ENCODE data around the gene RIN3. TPM values are rescaled to one million over a fixed set of nuclear protein-coding genes. Genes with fewer than 3 reads are reported as not detected.
A peak's percentile ranks its signal among the peaks of the same experiment; 100 is the strongest.

The RIN3 gene
- polyA plus RNA-seq, 3 donors = 42.8 to 144 (median 54.6) TPM

- WGBS (ENCODE audit: insufficient coverage) = 100% methylated on average over 2 of the region's 7 CpGs
- Histone ChIP-seq H3K9ac (ENCODE audit: insufficient read depth, low read length, poor library complexity, severe bottlenecking) (no peak overlapping the region), H3K4me2 (replicated peaks; ENCODE audit: extremely low read depth, low read length, poor library complexity, severe bottlenecking) (no peak overlapping the region), H3K4me3 (replicated peaks in 1 of 3; ENCODE audit: low read depth in 2 of 3, low read length in 3 of 3) (no peak overlapping the region), H3K36me3 (replicated peaks in 1 of 2; ENCODE audit: control insufficient read depth in 1 of 2, insufficient read depth in 2 of 2, low read length in 2 of 2) (peaks cover 0 to 30% of the 10 kb centered on the region in 2 donors), H3K27me3 (ENCODE audit: control insufficient read depth in 2 of 2, insufficient read depth in 2 of 2, low read length in 2 of 2) (no peaks in the 10 kb centered on the region), H2AFZ (ENCODE audit: insufficient read depth, low read depth, low read length, poor library complexity, severe bottlenecking) (no peak overlapping the region), H4K20me1 (ENCODE audit: insufficient read depth, low read length) (peaks cover 96% of the 10 kb centered on the region), H3K9me3 (replicated peaks in 1 of 2; ENCODE audit: control insufficient read depth in 1 of 2, insufficient read depth in 1 of 2, low read length in 2 of 2) (no peaks in the 10 kb centered on the region), H3K79me2 (ENCODE audit: insufficient read depth, low read length) (peaks cover 39% of the 10 kb centered on the region), H3K4me1 (ENCODE audit: control insufficient read depth in 1 of 2, insufficient read depth in 2 of 2, low read length in 2 of 2) (peaks cover 15 to 24% of the 10 kb centered on the region in 2 donors), H3K27ac (ENCODE audit: low read depth in 1 of 2, low read length in 2 of 2) (no peak overlapping the region)
- Mint-ChIP-seq H3K4me3 (no peak overlapping the region), H3K27ac (peak overlapping the region in 4 of 7 donors; percentile 63 to 73 (median 72)), H3K9me3 (peaks cover 0 to 5% (median 0%) of the 10 kb centered on the region in 7 donors), H3K36me3 (peaks cover 37 to 46% of the 10 kb centered on the region in 2 donors), H3K27me3 (ENCODE audit: low read depth in 3 of 3) (peaks cover 0 to 4% (median 3%) of the 10 kb centered on the region in 3 donors), H3K4me1 (peaks cover 31% of the 10 kb centered on the region)
- peak in 1 of 3 donors; percentile 59 for DNase-seq
- TF ChIP-seq, protein P1, sequence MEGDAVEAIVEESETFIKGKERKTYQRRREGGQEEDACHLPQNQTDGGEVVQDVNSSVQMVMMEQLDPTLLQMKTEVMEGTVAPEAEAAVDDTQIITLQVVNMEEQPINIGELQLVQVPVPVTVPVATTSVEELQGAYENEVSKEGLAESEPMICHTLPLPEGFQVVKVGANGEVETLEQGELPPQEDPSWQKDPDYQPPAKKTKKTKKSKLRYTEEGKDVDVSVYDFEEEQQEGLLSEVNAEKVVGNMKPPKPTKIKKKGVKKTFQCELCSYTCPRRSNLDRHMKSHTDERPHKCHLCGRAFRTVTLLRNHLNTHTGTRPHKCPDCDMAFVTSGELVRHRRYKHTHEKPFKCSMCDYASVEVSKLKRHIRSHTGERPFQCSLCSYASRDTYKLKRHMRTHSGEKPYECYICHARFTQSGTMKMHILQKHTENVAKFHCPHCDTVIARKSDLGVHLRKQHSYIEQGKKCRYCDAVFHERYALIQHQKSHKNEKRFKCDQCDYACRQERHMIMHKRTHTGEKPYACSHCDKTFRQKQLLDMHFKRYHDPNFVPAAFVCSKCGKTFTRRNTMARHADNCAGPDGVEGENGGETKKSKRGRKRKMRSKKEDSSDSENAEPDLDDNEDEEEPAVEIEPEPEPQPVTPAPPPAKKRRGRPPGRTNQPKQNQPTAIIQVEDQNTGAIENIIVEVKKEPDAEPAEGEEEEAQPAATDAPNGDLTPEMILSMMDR (IDR thresholded peaks at IDR 0.05) = no peak
- intact Hi-C loops (cut with micrococcal nuclease) = no loop called here
Observed at GRCh38 chr14:92546347-92547053, 32.9 kb downstream of the RIN3 start.

- peaks cover 45% of the 10 kb centered on the region for H3K4me1 Mint-ChIP-seq
- intact Hi-C loops (cut with micrococcal nuclease) = no loop called here
- peaks cover 96% of the 10 kb centered on the region for H4K20me1 ChIP-seq (ENCODE audit: insufficient read depth, low read length)
- no peak overlapping the region for H3K4me3 ChIP-seq (replicated peaks in 1 of 3; ENCODE audit: low read depth in 2 of 3, low read length in 3 of 3)
- H2AFZ ChIP-seq (ENCODE audit: insufficient read depth, low read depth, low read length, poor library complexity, severe bottlenecking) = no peak overlapping the region
- H3K4me2 ChIP-seq (replicated peaks; ENCODE audit: extremely low read depth, low read length, poor library complexity, severe bottlenecking) = no peak overlapping the region
- no peak overlapping the region for H3K4me3 Mint-ChIP-seq
- H3K9me3 Mint-ChIP-seq = peaks cover 0 to 6% (median 0%) of the 10 kb centered on the region in 7 donors
- no peaks in the 10 kb centered on the region for H3K9me3 ChIP-seq (replicated peaks in 1 of 2; ENCODE audit: control insufficient read depth in 1 of 2, insufficient read depth in 1 of 2, low read length in 2 of 2)
- H3K36me3 ChIP-seq (replicated peaks in 1 of 2; ENCODE audit: control insufficient read depth in 1 of 2, insufficient read depth in 2 of 2, low read length in 2 of 2) = peaks cover 0 to 42% of the 10 kb centered on the region in 2 donors
- H3K4me1 ChIP-seq (ENCODE audit: control insufficient read depth in 1 of 2, insufficient read depth in 2 of 2, low read length in 2 of 2) = peaks cover 29 to 45% of the 10 kb centered on the region in 2 donors
- peaks cover 9 to 17% (median 11%) of the 10 kb centered on the region in 3 donors for H3K27me3 Mint-ChIP-seq (ENCODE audit: low read depth in 3 of 3)
- no peak for DNase-seq
- peak overlapping the region in 1 of 2 donors; percentile 20 for H3K27ac ChIP-seq (ENCODE audit: low read depth in 1 of 2, low read length in 2 of 2)
- WGBS (ENCODE audit: insufficient coverage) = 91% methylated on average over 10 of the region's 17 CpGs
- H3K79me2 ChIP-seq (ENCODE audit: insufficient read depth, low read length) = peaks cover 34% of the 10 kb centered on the region
- H3K36me3 Mint-ChIP-seq = peaks cover 50 to 54% of the 10 kb centered on the region in 2 donors
- TF ChIP-seq, protein P1 (IDR thresholded peaks at IDR 0.05) = no peak
- peak overlapping the region in 5 of 7 donors; percentile 46 to 86 (median 74) for H3K27ac Mint-ChIP-seq
- H3K9ac ChIP-seq (ENCODE audit: insufficient read depth, low read length, poor library complexity, severe bottlenecking) = no peak overlapping the region
- H3K27me3 ChIP-seq (ENCODE audit: control insufficient read depth in 2 of 2, insufficient read depth in 2 of 2, low read length in 2 of 2) = peaks cover 0 to 4% of the 10 kb centered on the region in 2 donors
Observed at GRCh38 chr14:92549105-92549858, 35.7 kb downstream of the RIN3 start.
